DND-41 (cell line): ENCODE data around the gene TGFBRAP1.

Source experiments
- ATAC-seq: fragments of 200-7000 bp; cut with Tn5 transposase; 3 replicates; pipeline ENCODE4 v1.9.1; 2021; ENCODE audit warnings: low read depth; ENCODE audit not compliant: insufficient read depth
- DNase-seq: peaks from one replicate; pipeline ENCODE4 v3.0.0-alpha.2; 2020
- H2AFZ ChIP-seq: 2 replicates; pipeline ENCODE4 v1.6.0; 2012; ENCODE audit warnings: low read depth, low read length
- H3K27ac ChIP-seq: 2 replicates; pipeline ENCODE4 v1.5.1; 2012; ENCODE audit warnings: low read length, inconsistent platforms
- H3K27me3 ChIP-seq: fragments of 200-600 bp; sonication (generic); 2 replicates; pipeline ENCODE4 v1.6.0; 2012; ENCODE audit warnings: low read length, mild to moderate bottlenecking, inconsistent platforms; ENCODE audit not compliant: insufficient read depth, poor library complexity
- H3K36me3 ChIP-seq: 2 replicates; pipeline ENCODE4 v1.5.1; 2012; ENCODE audit warnings: low read length, inconsistent platforms; ENCODE audit not compliant: insufficient read depth
- H3K4me1 ChIP-seq: 2 replicates; pipeline ENCODE4 v1.5.1; 2012; ENCODE audit warnings: mild to moderate bottlenecking, low read length; ENCODE audit not compliant: insufficient read depth
- H3K4me2 ChIP-seq: 2 replicates; pipeline ENCODE4 v1.6.0; 2012; ENCODE audit warnings: mild to moderate bottlenecking, moderate library complexity, low read length, inconsistent platforms; ENCODE audit not compliant: insufficient read depth
- H3K4me3 ChIP-seq, 2 experiments: fragments of 200-600 bp in 1 of 2; shearing (Covaris generic) in 1 of 2; 2 replicates each; pipeline ENCODE4 v1.5.1; 2012 to 2016; ENCODE audit warnings: inconsistent platforms in 2 of 2, low read length in 2 of 2, mild to moderate bottlenecking in 2 of 2, low read depth in 1 of 2, moderate library complexity in 1 of 2
- H3K79me2 ChIP-seq: 2 replicates; pipeline ENCODE4 v1.6.0; 2012; ENCODE audit warnings: low read length, inconsistent platforms; ENCODE audit not compliant: insufficient read depth
- H3K9ac ChIP-seq: 2 replicates; pipeline ENCODE4 v1.6.0; 2012; ENCODE audit warnings: low read depth, mild to moderate bottlenecking, inconsistent platforms, low read length, moderate library complexity
- H3K9me3 ChIP-seq: 2 replicates; pipeline ENCODE4 v1.5.1; 2012; ENCODE audit warnings: low read length, moderate library complexity, mild to moderate bottlenecking, inconsistent platforms; ENCODE audit not compliant: insufficient read depth, severe bottlenecking
- H4K20me1 ChIP-seq: 2 replicates; pipeline ENCODE4 v1.6.0; 2012; ENCODE audit warnings: low read length; ENCODE audit not compliant: insufficient read depth
- CTCF ChIP-seq: IDR thresholded peaks from 2 replicates; pipeline ENCODE4 v1.5.1; 2012; ENCODE audit warnings: borderline replicate concordance, low read length, moderate library complexity, mild to moderate bottlenecking; ENCODE audit not compliant: poor library complexity, severe bottlenecking; ENCODE audit errors: extremely low read depth
- EZH2 ChIP-seq: IDR thresholded peaks from 3 replicates; pipeline ENCODE4 v1.6.1; 2012; ENCODE audit warnings: borderline replicate concordance, low read depth, mild to moderate bottlenecking, moderate library complexity, low read length, inconsistent platforms; ENCODE audit not compliant: severe bottlenecking

Gene TGFBRAP1

GRCh38 chr2:105344704-105345345 lies 15.3 kb upstream of the TGFBRAP1 start:
- Histone ChIP-seq H3K4me1 (peaks cover 5% of the 10 kb centered on the region; the same call in 1 of the 2 replicates), H3K27ac (no peak overlapping the region), H3K9ac (no peak overlapping the region), H3K4me3 (no peak overlapping the region), H3K27me3 (no peaks in the 10 kb centered on the region), H3K4me2 (no peak overlapping the region), H3K36me3 (peaks cover 88% of the 10 kb centered on the region), H4K20me1 (peaks cover 9% of the 10 kb centered on the region; the same call in 1 of the 2 replicates), H3K79me2 (peaks cover 19% of the 10 kb centered on the region), H3K9me3 (no peaks in the 10 kb centered on the region), H2AFZ (no peak overlapping the region)
- no peak for DNase-seq
- TF ChIP-seq CTCF (peak; percentile 56), EZH2 (no peak)
- ATAC-seq, result peak; percentile 74

GRCh38 chr2:105339414-105339813 lies 9.9 kb upstream of the TGFBRAP1 start:
- H3K4me3 ChIP-seq, result no peak overlapping the region; a peak in 1 of 4 replicates
- peaks cover 13% of the 10 kb centered on the region; the same call in 1 of the 2 replicates for H4K20me1 ChIP-seq
- ATAC-seq, result no peak

GRCh38 chr2:105338020-105338385 lies 8.5 kb upstream of the TGFBRAP1 start:
- ATAC-seq, result peak; percentile 27
- no peak for DNase-seq
- H4K20me1 ChIP-seq, result peaks cover 13% of the 10 kb centered on the region; the same call in 1 of the 2 replicates
- peaks cover 36% of the 10 kb centered on the region for H3K4me1 ChIP-seq
- no peaks in the 10 kb centered on the region for H3K27me3 ChIP-seq
- H3K4me2 ChIP-seq, result peak overlapping the region; percentile 83
- peak overlapping the region; percentile 61 for H3K9ac ChIP-seq
- no peak for TF ChIP-seq CTCF
- no peak for TF ChIP-seq EZH2
- peaks cover 54% of the 10 kb centered on the region for H3K79me2 ChIP-seq
- H3K9me3 ChIP-seq, result no peaks in the 10 kb centered on the region
- peaks cover 44% of the 10 kb centered on the region for H3K36me3 ChIP-seq
- peak overlapping the region; percentile 87 for H2AFZ ChIP-seq
- H3K27ac ChIP-seq, result peak overlapping the region; percentile 78
- peak overlapping the region; percentile 89 to 94 for H3K4me3 ChIP-seq

More at GRCh38 chr2:105339414-105339813, 9.9 kb upstream of the TGFBRAP1 start:
- H3K4me1 ChIP-seq, result peaks cover 36% of the 10 kb centered on the region
- H2AFZ ChIP-seq, result no peak overlapping the region
- H3K4me2 ChIP-seq, result peak overlapping the region; percentile 83; the same call in 1 of the 2 replicates
- peaks cover 48% of the 10 kb centered on the region for H3K36me3 ChIP-seq
- H3K27ac ChIP-seq, result no peak overlapping the region
- no peaks in the 10 kb centered on the region for H3K27me3 ChIP-seq
- no peaks in the 10 kb centered on the region for H3K9me3 ChIP-seq
- TF ChIP-seq EZH2 (no peak), CTCF (no peak)
- peaks cover 54% of the 10 kb centered on the region for H3K79me2 ChIP-seq
- H3K9ac ChIP-seq, result no peak overlapping the region
- DNase-seq, result no peak
